Neuronal stem cell (in vitro differentiated cells): Measurements from ENCODE around the gene CRACR2A.

Experiments
- DNase-seq: peaks from one replicate; pipeline ENCODE4 v3.0.0-alpha.2; 2013; ENCODE audit warnings: low spot score
- H2AFZ ChIP-seq: one replicate; pipeline ENCODE4 v1.6.1; 2013; ENCODE audit warnings: mild to moderate bottlenecking, low read length, inconsistent platforms
- H2AK5ac ChIP-seq: 2 replicates; pipeline ENCODE4 v1.6.1; 2013; ENCODE audit warnings: low read depth, mild to moderate bottlenecking, inconsistent platforms, low read length, moderate library complexity, mixed read lengths
- H2BK120ac ChIP-seq: 2 replicates; pipeline ENCODE4 v1.6.1; 2013; ENCODE audit warnings: low read depth, mild to moderate bottlenecking, inconsistent platforms, low read length, moderate library complexity, mixed read lengths
- H2BK12ac ChIP-seq: one replicate; pipeline ENCODE4 v1.6.1; 2013; ENCODE audit warnings: low read length, inconsistent platforms
- H2BK15ac ChIP-seq: 2 replicates; pipeline ENCODE4 v1.6.1; 2013; ENCODE audit warnings: mild to moderate bottlenecking, low read length, inconsistent platforms, mixed read lengths
- H2BK5ac ChIP-seq: one replicate; pipeline ENCODE4 v1.6.1; 2013; ENCODE audit warnings: inconsistent platforms, mild to moderate bottlenecking, low read length, moderate library complexity
- H3K14ac ChIP-seq: one replicate; pipeline ENCODE4 v1.6.1; 2013; ENCODE audit warnings: low read length, inconsistent platforms
- H3K18ac ChIP-seq: 2 replicates; pipeline ENCODE4 v1.6.1; 2013; ENCODE audit warnings: low read length, inconsistent platforms
- H3K23ac ChIP-seq: 2 replicates; pipeline ENCODE4 v1.6.1; 2013; ENCODE audit warnings: low read depth, mild to moderate bottlenecking, mixed read lengths, low read length, inconsistent platforms; ENCODE audit not compliant: poor library complexity
- H3K27ac ChIP-seq: replicated peaks from 3 replicates; pipeline ENCODE4 v1.5.1; 2013; ENCODE audit warnings: low read length, inconsistent platforms
- H3K27me3 ChIP-seq, 3 experiments: 2 replicates each; pipeline ENCODE4 v1.6.1; 2013; ENCODE audit warnings: low read length in 3 of 3, mild to moderate bottlenecking in 2 of 3, inconsistent platforms in 1 of 3, low read depth in 1 of 3, mixed read lengths in 1 of 3, moderate library complexity in 1 of 3; ENCODE audit not compliant: control insufficient read depth in 3 of 3, insufficient read depth in 3 of 3
- H3K36me3 ChIP-seq, 2 donors: replicated peaks in 1 of 2; 2 replicates each; pipeline ENCODE4 v1.6.1; 2013; ENCODE audit warnings: low read length in 2 of 2; ENCODE audit not compliant: control insufficient read depth in 2 of 2, insufficient read depth in 2 of 2
- H3K4ac ChIP-seq: 2 replicates; pipeline ENCODE4 v1.6.1; 2013; ENCODE audit warnings: inconsistent platforms, mild to moderate bottlenecking, low read length, moderate library complexity
- H3K4me1 ChIP-seq, 2 donors: 1 replicate in 1 of 2; 2 replicates in 1 of 2; pipeline ENCODE4 v1.6.1; 2013; ENCODE audit warnings: low read length in 2 of 2, low read depth in 1 of 2; ENCODE audit not compliant: control insufficient read depth in 2 of 2, insufficient read depth in 1 of 2
- H3K4me2 ChIP-seq: one replicate; pipeline ENCODE4 v1.6.1; 2013; ENCODE audit warnings: mild to moderate bottlenecking, low read length, inconsistent platforms; ENCODE audit not compliant: insufficient read depth, poor library complexity, severe bottlenecking
- H3K4me3 ChIP-seq, 2 donors: 2 replicates each; pipeline ENCODE4 v1.5.1; 2013; ENCODE audit warnings: low read length in 2 of 2, mild to moderate bottlenecking in 2 of 2, inconsistent platforms in 1 of 2, moderate library complexity in 1 of 2
- H3K79me1 ChIP-seq: one replicate; pipeline ENCODE4 v1.6.1; 2013; ENCODE audit warnings: low read depth, mild to moderate bottlenecking, inconsistent platforms, low read length, moderate library complexity
- H3K9ac ChIP-seq: one replicate; pipeline ENCODE4 v1.6.1; 2013; ENCODE audit warnings: mild to moderate bottlenecking, low read depth, low read length, inconsistent platforms; ENCODE audit not compliant: poor library complexity
- H3K9me3 ChIP-seq, 2 donors: replicated peaks in 1 of 2; 2 replicates each; pipeline versions ENCODE3 to v1.6.1; 2013; ENCODE audit warnings: low read length in 2 of 2, mild to moderate bottlenecking in 2 of 2, inconsistent platforms in 1 of 2, low read depth in 1 of 2, mixed read lengths in 1 of 2, moderate library complexity in 1 of 2; ENCODE audit not compliant: control insufficient read depth in 2 of 2, insufficient read depth in 1 of 2
- H4K8ac ChIP-seq: one replicate; pipeline ENCODE4 v1.6.1; 2013; ENCODE audit warnings: low read depth, mild to moderate bottlenecking, inconsistent platforms, low read length, moderate library complexity
- H4K91ac ChIP-seq: one replicate; pipeline ENCODE4 v1.6.1; 2013; ENCODE audit warnings: low read length, low read depth, mild to moderate bottlenecking, inconsistent platforms; ENCODE audit not compliant: poor library complexity
- WGBS, 2 donors: extraction: QIAGEN DNeasy Blood & Tissue Kit; methylation state at CpG; one replicate each; pipeline ENCODE4 v1.1.7; 2013; ENCODE audit warnings: missing lambda C conversion rate in 2 of 2, mixed read lengths in 1 of 2; ENCODE audit not compliant: insufficient read length in 2 of 2, insufficient replicate concordance in 1 of 2; ENCODE audit errors: extremely low coverage in 2 of 2; 5-methylcytosine and 5-hydroxymethylcytosine counted together

Gene CRACR2A

DNA sequence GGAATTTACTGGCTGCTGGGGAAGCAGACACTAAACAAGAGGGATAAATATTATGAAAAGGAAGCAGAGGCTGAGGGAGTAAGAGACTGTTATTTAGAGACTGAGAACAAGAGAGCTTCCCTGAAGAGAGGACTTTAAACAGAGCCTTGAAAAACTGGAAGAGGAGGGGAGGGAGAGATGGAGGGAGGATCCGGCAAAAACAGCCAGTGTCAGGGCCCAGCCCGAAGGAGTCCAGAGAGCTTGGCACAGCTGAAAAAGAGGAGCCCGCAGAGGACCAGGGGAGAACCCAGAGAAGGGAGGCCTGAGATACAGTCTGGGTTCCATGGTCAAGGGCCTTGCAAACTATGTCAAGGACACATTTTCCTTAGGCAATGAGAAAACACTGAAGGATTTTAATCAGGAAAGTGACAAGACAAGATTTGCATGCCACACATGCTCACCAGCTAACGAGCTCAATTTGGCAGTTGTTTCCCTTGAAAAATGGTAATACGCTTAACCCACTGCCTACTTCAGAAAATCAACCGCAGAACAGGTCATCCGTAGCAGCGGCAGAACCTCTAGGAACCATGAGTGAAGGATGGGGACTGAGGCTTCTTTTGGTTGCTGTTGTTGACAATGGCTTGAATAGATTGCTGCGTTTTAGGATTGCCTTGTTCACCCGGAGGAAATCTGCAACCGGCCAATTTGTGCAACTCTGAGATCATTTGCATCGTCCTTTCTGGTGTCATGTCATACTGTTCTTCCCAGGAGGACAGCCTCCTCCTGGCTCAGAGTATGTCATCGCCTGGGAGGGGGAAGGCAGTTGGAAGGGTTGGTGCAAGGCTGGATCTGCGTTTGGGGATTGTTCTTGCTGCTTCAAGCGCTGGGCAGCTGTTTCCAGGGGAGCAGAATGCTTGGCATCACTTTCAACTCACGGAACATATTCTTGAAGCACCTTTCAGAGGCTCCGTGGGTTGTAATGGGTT is 153.7 kb downstream of the CRACR2A start:
- no peaks in the 10 kb centered on the region for H3K27me3 ChIP-seq
- H4K8ac ChIP-seq: no peak overlapping the region
- no peak overlapping the region for H2AFZ ChIP-seq
- no peak overlapping the region for H3K27ac ChIP-seq
- no peak overlapping the region for H3K14ac ChIP-seq
- no peak overlapping the region for H2AK5ac ChIP-seq
- H3K4me1 ChIP-seq: peaks cover 13 to 25% of the 10 kb centered on the region in 2 donors
- no peak for DNase-seq
- H3K4me3 ChIP-seq: no peak overlapping the region
- H2BK120ac ChIP-seq: no peak overlapping the region
- no peak overlapping the region for H3K4me2 ChIP-seq
- no peak overlapping the region for H3K4ac ChIP-seq
- no peak overlapping the region for H3K23ac ChIP-seq
- H4K91ac ChIP-seq: no peak overlapping the region
- no peaks in the 10 kb centered on the region for H3K9me3 ChIP-seq
- no peak overlapping the region for H2BK5ac ChIP-seq
- no peak overlapping the region for H2BK12ac ChIP-seq
- no peak overlapping the region for H3K9ac ChIP-seq
- H3K36me3 ChIP-seq: no peaks in the 10 kb centered on the region
- no CpG with 5 or more reads among the region's 17 CpGs for WGBS, 2 donors
- H3K79me1 ChIP-seq: no peaks in the 10 kb centered on the region
- H3K18ac ChIP-seq: no peak overlapping the region
- H2BK15ac ChIP-seq: no peak overlapping the region

- H3K4me3 ChIP-seq: no peak overlapping the region
- no peak overlapping the region for H2BK5ac ChIP-seq
- no peak overlapping the region for H3K4ac ChIP-seq
- no peak overlapping the region for H2BK15ac ChIP-seq
- no peak for DNase-seq
- no peak overlapping the region for H3K9ac ChIP-seq
- peaks cover 13 to 21% of the 10 kb centered on the region in 2 donors for H3K4me1 ChIP-seq
- no peak overlapping the region for H3K23ac ChIP-seq
- no peak overlapping the region for H3K4me2 ChIP-seq
- no peak overlapping the region for H2BK120ac ChIP-seq
- no peak overlapping the region for H3K18ac ChIP-seq
- no peak overlapping the region for H4K91ac ChIP-seq
- H3K27ac ChIP-seq: no peak overlapping the region
- H3K14ac ChIP-seq: no peak overlapping the region
- no peak overlapping the region for H4K8ac ChIP-seq
- H2BK12ac ChIP-seq: no peak overlapping the region
- no peaks in the 10 kb centered on the region for H3K36me3 ChIP-seq
- no peaks in the 10 kb centered on the region for H3K9me3 ChIP-seq
- no peaks in the 10 kb centered on the region for H3K27me3 ChIP-seq
- no peaks in the 10 kb centered on the region for H3K79me1 ChIP-seq
- H2AK5ac ChIP-seq: no peak overlapping the region
- no CpG with 5 or more reads among the region's 7 CpGs for WGBS, 2 donors
- H2AFZ ChIP-seq: no peak overlapping the region
These were observed 155.2 kb downstream of the CRACR2A start for GRCh38 chr12:3597526-3598210.

DNA sequence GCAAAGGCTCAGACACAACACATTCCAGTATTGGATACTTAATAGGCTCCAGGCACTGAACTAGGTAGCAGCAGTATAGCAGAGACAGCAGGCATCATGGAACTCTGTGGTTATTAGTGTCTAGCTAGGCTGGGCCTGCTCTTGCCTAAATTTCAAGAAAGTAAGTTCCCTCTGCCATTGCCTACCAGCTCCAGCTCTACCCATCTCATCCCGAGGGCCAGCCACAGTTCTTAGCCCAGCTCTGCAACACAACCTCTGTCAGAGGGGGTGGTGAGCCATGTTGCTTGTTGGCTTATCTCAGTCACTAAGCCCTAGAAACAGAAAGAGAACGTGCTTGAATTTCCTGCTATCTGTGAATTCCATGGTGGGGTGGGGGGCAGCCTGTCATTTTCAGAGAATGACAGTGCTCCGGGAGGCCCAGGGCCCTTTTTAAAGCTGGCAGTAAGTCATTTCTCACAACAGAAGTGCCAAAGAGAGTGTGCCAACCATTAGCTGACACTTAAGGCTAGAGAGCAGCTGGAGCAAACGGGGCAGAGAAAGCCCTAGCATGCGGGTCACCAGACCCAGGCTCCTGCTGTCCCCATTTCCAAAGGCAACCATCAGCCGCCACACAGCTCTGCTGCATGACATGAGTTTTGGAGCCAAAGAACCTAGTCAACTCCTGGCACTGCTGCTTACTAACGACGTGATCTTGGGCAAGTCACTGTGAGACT is 156.1 kb downstream of the CRACR2A start:
- no peaks in the 10 kb centered on the region for H3K79me1 ChIP-seq
- no peaks in the 10 kb centered on the region for H3K36me3 ChIP-seq
- H2AFZ ChIP-seq: no peak overlapping the region
- H3K23ac ChIP-seq: no peak overlapping the region
- no peaks in the 10 kb centered on the region for H3K27me3 ChIP-seq
- H3K9ac ChIP-seq: peak overlapping the region; percentile 2
- no peak for DNase-seq
- H3K27ac ChIP-seq: no peak overlapping the region
- peaks cover 13 to 18% of the 10 kb centered on the region in 2 donors for H3K4me1 ChIP-seq
- no peak overlapping the region for H3K14ac ChIP-seq
- no peak overlapping the region for H3K18ac ChIP-seq
- H2BK5ac ChIP-seq: no peak overlapping the region
- no peaks in the 10 kb centered on the region for H3K9me3 ChIP-seq
- H2BK12ac ChIP-seq: no peak overlapping the region
- no peak overlapping the region for H2BK120ac ChIP-seq
- H3K4ac ChIP-seq: no peak overlapping the region
- H4K8ac ChIP-seq: no peak overlapping the region
- no peak overlapping the region for H2BK15ac ChIP-seq
- H3K4me2 ChIP-seq: no peak overlapping the region
- WGBS, 2 donors: no CpG with 5 or more reads among the region's 8 CpGs
- no peak overlapping the region for H3K4me3 ChIP-seq
- H2AK5ac ChIP-seq: no peak overlapping the region
- H4K91ac ChIP-seq: no peak overlapping the region

GRCh38 chr12:3595721-3596120 is 157.2 kb downstream of the CRACR2A start:
- H3K27me3 ChIP-seq: no peaks in the 10 kb centered on the region
- H2AK5ac ChIP-seq: no peak overlapping the region
- H4K8ac ChIP-seq: no peak overlapping the region
- H3K79me1 ChIP-seq: no peaks in the 10 kb centered on the region
- H2AFZ ChIP-seq: no peak overlapping the region
- H2BK5ac ChIP-seq: no peak overlapping the region
- no peak for DNase-seq
- no peak overlapping the region for H2BK15ac ChIP-seq
- no peaks in the 10 kb centered on the region for H3K9me3 ChIP-seq
- H3K14ac ChIP-seq: no peak overlapping the region
- H3K36me3 ChIP-seq: no peaks in the 10 kb centered on the region
- H3K4me1 ChIP-seq: peaks cover 13 to 18% of the 10 kb centered on the region in 2 donors
- H3K4me2 ChIP-seq: no peak overlapping the region
- no CpG with 5 or more reads among the region's 6 CpGs for WGBS, 2 donors
- H3K4me3 ChIP-seq: no peak overlapping the region
- H3K27ac ChIP-seq: no peak overlapping the region
- no peak overlapping the region for H2BK12ac ChIP-seq
- H4K91ac ChIP-seq: no peak overlapping the region
- H3K4ac ChIP-seq: no peak overlapping the region
- no peak overlapping the region for H2BK120ac ChIP-seq
- no peak overlapping the region for H3K23ac ChIP-seq
- no peak overlapping the region for H3K18ac ChIP-seq
- no peak overlapping the region for H3K9ac ChIP-seq
